ENCODE data around the gene HCCS. TPM values are rescaled to one million over a fixed set of nuclear protein-coding genes. Genes with fewer than 3 reads are reported as not detected.

The HCCS gene
- total RNA-seq, 3 donors from 2014 or later = 7.9 to 9.4 (median 8.9) TPM

GRCh38 chrX:11138498-11139390, 27.6 kb downstream of the HCCS start:
- Histone ChIP-seq H3K36me3 (no peaks in the 10 kb centered on the region), H3K4me1 (no peaks in the 10 kb centered on the region), H3K27me3 (peaks cover 0 to 35% of the 10 kb centered on the region in 2 donors), H3K27ac (peak overlapping the region in 1 of 2 donors; percentile 30), H3K9me3 (no peaks in the 10 kb centered on the region), H3K4me3 (no peak overlapping the region)
- TF ChIP-seq, protein P1, sequence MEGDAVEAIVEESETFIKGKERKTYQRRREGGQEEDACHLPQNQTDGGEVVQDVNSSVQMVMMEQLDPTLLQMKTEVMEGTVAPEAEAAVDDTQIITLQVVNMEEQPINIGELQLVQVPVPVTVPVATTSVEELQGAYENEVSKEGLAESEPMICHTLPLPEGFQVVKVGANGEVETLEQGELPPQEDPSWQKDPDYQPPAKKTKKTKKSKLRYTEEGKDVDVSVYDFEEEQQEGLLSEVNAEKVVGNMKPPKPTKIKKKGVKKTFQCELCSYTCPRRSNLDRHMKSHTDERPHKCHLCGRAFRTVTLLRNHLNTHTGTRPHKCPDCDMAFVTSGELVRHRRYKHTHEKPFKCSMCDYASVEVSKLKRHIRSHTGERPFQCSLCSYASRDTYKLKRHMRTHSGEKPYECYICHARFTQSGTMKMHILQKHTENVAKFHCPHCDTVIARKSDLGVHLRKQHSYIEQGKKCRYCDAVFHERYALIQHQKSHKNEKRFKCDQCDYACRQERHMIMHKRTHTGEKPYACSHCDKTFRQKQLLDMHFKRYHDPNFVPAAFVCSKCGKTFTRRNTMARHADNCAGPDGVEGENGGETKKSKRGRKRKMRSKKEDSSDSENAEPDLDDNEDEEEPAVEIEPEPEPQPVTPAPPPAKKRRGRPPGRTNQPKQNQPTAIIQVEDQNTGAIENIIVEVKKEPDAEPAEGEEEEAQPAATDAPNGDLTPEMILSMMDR (IDR thresholded peaks at IDR 0.05) = no peak
- no peak for TF ChIP-seq POLR2AphosphoS5 (IDR thresholded peaks at IDR 0.05)
- no peak for TF ChIP-seq POLR2A (IDR thresholded peaks at IDR 0.05)
- no peak for DNase-seq (ENCODE audit: low spot score in 2 of 2)
- intact Hi-C loops (cut with DNase I; ENCODE audit: low total_unique reads) = no loop called here

- TF ChIP-seq POLR2AphosphoS5 (IDR thresholded peaks at IDR 0.05) = no peak
- TF ChIP-seq, protein P1 (IDR thresholded peaks at IDR 0.05) = peak; percentile 26 to 51 (median 34)
- no peak overlapping the region for H3K27ac ChIP-seq
- peak in 1 of 2 donors; percentile 22 for DNase-seq (ENCODE audit: low spot score in 2 of 2)
- H3K27me3 ChIP-seq = peaks cover 0 to 56% of the 10 kb centered on the region in 2 donors
- no peaks in the 10 kb centered on the region for H3K4me1 ChIP-seq
- H3K9me3 ChIP-seq = no peaks in the 10 kb centered on the region
- H3K4me3 ChIP-seq = no peak overlapping the region
- intact Hi-C loops (cut with DNase I; ENCODE audit: low total_unique reads) = no loop called here
- H3K36me3 ChIP-seq = no peaks in the 10 kb centered on the region
Measured at GRCh38 chrX:11143931-11144678, 33.0 kb downstream of the HCCS start.

DNA sequence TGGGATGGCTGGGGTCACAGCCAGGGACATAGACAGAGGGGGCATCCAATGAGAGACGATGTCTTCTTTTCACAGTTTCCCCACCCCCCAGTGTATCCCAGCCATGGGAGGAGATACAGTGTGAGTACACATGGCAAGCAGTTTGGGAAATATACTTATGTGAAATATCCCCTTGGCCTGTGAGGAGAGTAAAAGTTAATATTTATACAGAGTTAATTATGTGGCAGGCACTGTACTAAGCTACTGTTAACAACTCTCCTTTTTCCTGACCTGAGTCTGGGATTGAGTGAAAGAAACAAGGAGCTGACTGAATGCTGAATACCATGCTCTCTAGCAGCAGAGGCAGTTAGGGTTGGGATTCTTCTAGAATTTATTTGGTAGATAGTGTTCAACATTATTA, 35.3 kb downstream of the HCCS start:
- Histone ChIP-seq H3K4me1 (no peaks in the 10 kb centered on the region), H3K36me3 (no peaks in the 10 kb centered on the region), H3K27ac (no peak overlapping the region), H3K9me3 (no peaks in the 10 kb centered on the region), H3K27me3 (peaks cover 0 to 47% of the 10 kb centered on the region in 2 donors), H3K4me3 (no peak overlapping the region)
- intact Hi-C loops (cut with DNase I; ENCODE audit: low total_unique reads) = loop anchor here (5.0 kb wide), 1 partner anchor 381 kb away; no protein-coding TSS in a partner anchor
- TF ChIP-seq POLR2A (IDR thresholded peaks at IDR 0.05) = no peak
- TF ChIP-seq POLR2AphosphoS5 (IDR thresholded peaks at IDR 0.05) = no peak
- TF ChIP-seq, protein P1 (IDR thresholded peaks at IDR 0.05) = no peak
- no peak for DNase-seq (ENCODE audit: low spot score in 2 of 2)

GRCh38 chrX:11148401-11148800, 37.3 kb downstream of the HCCS start:
- no peak overlapping the region for H3K4me3 ChIP-seq
- H3K4me1 ChIP-seq = no peaks in the 10 kb centered on the region
- H3K27me3 ChIP-seq = peaks cover 0 to 50% of the 10 kb centered on the region in 2 donors
- TF ChIP-seq POLR2A (IDR thresholded peaks at IDR 0.05) (no peak), POLR2AphosphoS5 (IDR thresholded peaks at IDR 0.05) (no peak)
- TF ChIP-seq, protein P1 (IDR thresholded peaks at IDR 0.05) = no peak
- intact Hi-C loops (cut with DNase I; ENCODE audit: low total_unique reads) = loop anchor here (5.0 kb wide), 1 partner anchor 379 kb away; no protein-coding TSS in a partner anchor
- no peaks in the 10 kb centered on the region for H3K36me3 ChIP-seq
- DNase-seq (ENCODE audit: low spot score in 2 of 2) = no peak
- H3K9me3 ChIP-seq = no peaks in the 10 kb centered on the region
- no peak overlapping the region for H3K27ac ChIP-seq

Data from breast epithelium (tissue), 4 donors.